GM18517 (cell line): ENCODE measurements around the gene MYLK.
"Not testable (repeated sequence)": the region's sequence is repeated elsewhere in the genome, so short reads cannot be mapped to it uniquely, and the experiment has no call there.

ENCODE experiments used
- ATAC-seq: cut with Tn5 transposase; IDR thresholded peaks from one replicate; pipeline ENCODE4 v1.9.1; 2021; ENCODE audit warnings: mild to moderate bottlenecking, moderate library complexity; ENCODE audit not compliant: unreplicated experiment

MYLK gene

GRCh38 chr3:123753286-123753685 is 130.8 kb downstream of the MYLK start:
- ATAC-seq: no peak

- no peak for ATAC-seq
Observed at GRCh38 chr3:123752228-123752627, 131.9 kb downstream of the MYLK start.

GRCh38 chr3:123751433-123751832 is 132.7 kb downstream of the MYLK start:
- no peak for ATAC-seq

DNA sequence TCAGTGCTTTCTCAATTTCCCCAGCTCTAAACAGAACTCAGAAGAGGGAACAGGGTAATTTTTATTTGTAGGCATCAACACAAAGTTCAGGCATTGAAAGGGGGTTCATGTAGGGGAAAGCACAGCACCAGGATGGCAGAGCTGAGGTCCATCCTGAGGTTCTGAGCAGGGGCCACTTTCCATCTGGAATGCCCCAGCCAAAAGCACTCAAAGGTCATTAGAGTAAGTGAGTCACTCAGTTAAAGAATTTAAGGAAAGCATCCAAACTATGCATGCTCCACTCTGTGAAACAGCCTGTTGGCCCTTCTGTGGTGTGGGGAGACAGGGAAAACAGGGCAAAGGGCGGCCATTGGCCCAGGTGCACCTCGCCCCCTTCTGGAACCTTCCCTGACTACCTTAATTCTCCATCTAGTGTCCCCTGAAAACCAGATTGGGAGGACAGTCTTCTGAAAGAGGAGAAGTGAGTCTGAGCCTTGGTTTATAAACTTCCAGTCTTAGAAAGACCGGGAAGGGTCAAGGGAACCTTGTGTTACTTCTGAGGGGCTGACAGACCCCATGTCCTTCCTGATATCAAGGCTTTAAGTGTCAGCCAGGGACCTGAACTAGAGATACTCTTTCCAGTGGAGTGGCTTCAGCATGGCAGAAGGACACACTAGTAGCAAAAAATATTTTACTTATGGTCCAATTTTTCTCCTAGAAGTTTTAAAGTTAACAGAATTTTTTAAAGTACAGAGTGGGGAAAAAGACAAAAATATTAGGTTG is 133.3 kb downstream of the MYLK start:
- ATAC-seq: no peak

DNA sequence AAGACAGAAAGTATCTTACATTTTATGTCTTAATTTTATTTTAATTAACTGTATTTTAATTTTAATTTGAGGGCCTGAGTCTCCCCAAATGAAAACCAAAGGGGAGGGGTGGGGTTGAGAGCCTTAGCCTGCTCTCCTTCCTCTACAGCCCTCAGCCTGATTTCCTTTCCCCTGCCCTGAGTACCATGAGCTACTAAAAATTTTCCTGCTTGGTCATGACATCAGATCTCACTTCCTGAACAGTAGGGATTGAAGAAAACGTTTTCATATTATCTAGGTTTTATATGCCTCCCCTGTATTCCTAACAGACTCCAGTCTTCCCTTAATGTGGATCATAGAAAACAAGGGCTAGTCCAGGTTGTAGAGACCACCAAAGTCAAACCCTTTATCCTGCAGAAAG is 133.9 kb downstream of the MYLK start:
- ATAC-seq: no peak

- no peak for ATAC-seq
Observed at GRCh38 chr3:123749711-123750110, 134.4 kb downstream of the MYLK start.

DNA sequence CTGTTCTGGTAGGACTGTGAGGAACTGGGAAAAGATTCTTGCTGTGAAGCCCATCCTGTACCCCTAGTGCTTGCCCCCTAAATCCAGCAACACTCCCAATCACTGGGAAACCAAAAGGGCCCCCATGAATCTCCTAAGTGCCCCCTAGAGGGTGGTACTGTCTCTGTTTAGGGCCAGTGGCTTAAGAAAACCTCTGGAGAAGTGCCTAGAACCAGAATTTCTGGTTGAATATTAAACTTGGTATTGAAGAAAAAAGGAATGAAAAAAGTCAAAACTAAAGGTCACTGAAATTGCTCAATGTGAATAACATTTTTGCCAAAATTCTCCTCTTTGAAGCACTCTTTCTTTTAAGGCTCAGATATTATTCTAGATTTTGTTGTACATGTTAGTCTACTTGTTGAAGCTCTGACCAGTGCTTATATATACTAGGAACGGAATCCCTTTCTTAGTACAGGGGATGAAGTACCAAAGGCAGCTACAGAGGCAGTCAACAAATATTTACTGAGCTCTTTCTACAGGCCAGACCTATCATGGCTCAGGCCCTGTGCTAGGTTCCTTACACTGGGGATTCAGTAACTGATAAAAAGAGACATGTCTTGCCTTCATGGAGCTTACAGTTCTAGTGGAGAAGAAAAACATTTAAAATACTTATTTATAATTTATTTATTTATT is 138.8 kb downstream of the MYLK start:
- ATAC-seq: no peak

GRCh38 chr3:123744064-123744463 is 140.1 kb downstream of the MYLK start:
- no peak for ATAC-seq

GRCh38 chr3:123743121-123743520 is 141.0 kb downstream of the MYLK start:
- no peak for ATAC-seq

DNA sequence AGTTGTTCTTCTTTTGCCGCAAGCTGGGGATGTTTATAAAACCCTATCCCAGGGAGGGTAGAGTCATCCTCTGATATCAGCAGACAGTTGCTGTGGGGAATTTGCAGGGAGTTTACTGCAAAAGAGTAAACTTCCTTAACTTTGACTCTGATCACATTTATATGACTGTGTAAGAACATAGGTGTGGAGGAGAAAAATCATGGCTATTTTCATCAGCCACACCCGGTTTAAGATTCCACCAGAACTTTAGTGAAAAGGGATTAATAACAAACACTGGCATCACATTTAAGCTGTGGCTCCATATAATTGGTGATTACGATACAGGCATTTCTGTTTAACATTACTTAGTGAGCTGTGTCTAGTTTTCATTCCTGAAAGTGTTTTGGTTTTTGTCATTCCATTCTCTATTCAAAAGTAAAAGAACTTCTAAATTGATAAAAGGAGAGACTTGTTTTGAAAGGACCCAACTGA is 143.1 kb downstream of the MYLK start:
- ATAC-seq: no peak

- ATAC-seq: no peak
Observed at GRCh38 chr3:123740391-123740822, 143.7 kb downstream of the MYLK start.

DNA sequence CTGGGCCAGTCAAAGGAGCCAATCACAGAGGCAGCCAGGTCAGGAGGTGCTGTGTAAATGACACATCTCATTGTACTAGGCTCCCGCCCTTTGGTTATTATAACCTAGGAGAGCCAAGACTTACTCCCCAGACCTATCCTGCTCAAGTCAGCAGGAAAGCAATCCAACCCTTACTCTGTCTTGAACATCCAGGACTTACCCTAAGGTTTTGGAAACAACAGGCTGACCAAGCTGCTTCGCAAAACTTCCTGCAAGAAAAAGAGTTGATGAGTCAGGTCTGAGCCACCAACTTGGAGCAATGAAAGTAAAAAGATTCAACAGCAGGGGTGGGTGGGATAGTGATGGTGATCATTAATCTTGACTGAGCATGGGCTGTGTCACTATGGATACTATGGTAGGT is 144.4 kb downstream of the MYLK start:
- no peak for ATAC-seq

DNA sequence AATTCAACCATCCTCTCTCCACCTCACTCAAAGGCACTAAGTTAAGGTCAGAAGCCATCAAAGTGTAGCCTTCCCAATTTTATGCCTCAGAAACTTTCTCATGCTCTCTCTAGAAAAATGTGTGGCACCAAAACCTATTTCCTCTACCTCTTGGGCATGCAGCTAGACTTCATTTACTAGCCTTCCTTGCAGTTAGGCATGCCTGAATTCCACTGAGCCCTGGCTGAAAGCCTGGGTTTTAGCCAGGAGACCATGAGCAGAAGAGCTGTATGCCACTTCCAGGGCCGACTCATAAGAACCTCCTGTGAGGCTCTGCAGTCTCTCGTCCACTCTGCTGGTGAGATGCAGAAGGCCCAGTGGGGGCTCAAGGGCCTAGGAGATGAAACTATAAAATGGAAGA is 145.0 kb downstream of the MYLK start:
- no peak for ATAC-seq

DNA sequence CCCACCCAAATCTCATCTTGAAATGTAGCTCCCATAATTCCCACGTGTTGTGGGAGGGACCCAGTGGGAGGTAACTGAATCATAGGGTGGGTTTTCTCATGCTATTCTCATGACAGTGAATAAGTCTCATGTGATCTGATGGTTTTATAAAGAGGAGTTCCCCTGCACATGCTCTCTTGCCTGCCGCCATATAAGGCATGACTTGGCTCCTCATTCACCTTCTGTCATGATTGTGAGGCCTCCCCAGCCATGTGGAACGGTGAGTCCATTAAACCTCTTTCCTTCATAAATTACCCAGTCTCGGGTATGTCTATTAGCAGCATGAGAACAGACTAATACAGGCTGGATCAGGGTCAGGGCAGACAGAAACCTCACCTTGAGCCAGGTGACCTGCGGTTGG is 145.6 kb downstream of the MYLK start:
- not testable (repeated sequence) for ATAC-seq

GRCh38 chr3:123737168-123737567 is 147.0 kb downstream of the MYLK start:
- no peak for ATAC-seq

DNA sequence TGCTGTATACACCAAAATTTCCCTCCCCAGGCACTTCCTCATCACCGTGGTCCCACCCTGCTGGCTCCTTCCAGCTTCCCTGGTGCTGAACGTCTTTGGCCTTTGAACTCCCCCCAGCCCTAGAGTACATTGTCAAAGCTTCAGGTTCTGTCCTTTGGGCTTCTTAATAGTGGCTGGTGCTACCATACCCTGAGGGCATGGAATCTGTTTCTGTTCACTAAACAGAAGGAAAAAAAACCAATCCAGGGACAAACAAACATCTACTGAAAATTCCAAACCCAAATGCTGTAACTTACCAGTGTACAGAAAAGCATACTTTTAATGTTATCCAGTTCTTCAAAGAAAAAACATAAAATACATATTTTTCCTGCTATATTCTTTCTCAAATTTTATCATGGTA is 148.7 kb downstream of the MYLK start:
- no peak for ATAC-seq

- no peak for ATAC-seq
Observed at GRCh38 chr3:123734527-123734902, 149.6 kb downstream of the MYLK start.

- no peak for ATAC-seq
Observed at GRCh38 chr3:123733805-123734526, 150.2 kb downstream of the MYLK start.

DNA sequence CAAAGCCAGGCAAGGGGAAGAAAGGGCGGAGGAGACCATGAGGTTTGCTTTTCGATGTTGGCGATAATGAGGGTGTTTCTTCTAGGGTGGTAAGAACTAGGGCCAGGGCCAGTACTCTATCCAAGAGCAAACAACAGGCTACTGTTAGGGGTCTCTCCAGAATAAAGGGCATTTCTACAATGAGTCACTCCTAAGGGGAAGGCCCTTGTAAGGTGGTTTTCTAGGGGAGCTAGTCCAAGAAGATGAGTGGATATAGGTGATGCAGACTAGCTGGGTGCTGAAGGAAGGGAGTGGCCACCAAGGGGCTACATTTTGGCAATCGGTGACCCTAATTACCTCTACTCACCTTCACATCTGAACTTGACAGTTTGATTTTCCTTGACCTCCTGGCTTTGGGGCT is 150.8 kb downstream of the MYLK start:
- ATAC-seq: no peak

GRCh38 chr3:123732447-123732846 is 151.7 kb downstream of the MYLK start:
- ATAC-seq: no peak

DNA sequence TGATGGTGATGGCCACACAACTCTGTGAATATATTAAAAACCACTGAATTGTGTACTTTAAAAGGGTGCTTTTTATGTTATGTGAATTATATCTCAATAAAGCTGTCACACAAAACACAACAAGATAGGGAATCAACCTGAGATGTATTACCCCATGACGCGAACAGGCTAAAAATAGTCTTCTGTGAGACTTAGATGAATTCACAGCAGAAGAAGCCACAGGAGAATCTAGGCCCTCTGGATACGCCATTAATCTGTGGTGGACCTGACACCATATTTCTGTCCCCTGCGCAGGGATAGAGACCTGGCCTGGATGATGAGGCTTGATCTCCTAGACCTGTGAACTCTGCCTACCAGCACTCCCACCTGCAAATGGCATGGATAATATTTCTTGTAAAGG is 153.3 kb downstream of the MYLK start:
- ATAC-seq: no peak

DNA sequence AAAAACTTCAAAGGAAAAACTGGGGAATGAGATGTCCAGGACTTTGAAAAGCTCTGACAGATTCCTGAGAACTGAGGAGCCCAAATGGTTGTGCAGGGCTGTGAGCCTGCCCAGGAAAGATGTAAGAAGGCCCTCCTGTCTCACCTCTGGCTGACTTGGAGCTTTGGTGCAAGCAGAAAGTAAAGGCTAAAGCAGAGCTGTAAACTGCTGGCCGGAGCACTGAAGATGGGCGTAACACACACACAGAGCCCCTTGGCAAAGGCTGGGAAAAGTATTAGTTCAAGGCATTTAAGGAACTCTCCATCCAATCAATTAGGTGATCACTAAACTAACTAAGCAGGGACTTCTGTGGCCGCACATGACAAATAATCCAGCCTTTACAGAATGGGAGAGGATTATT is 155.1 kb downstream of the MYLK start:
- no peak for ATAC-seq
